Small intestine (tissue), 7 donors: ENCODE results near the gene USO1. TPM values are rescaled to one million over a fixed set of nuclear protein-coding genes. Genes with fewer than 3 reads are reported as not detected.

ENCODE experiments used
- DNase-seq, 2 donors: peaks; one replicate each; pipeline versions ENCODE4 v3.0.0 to v3.0.0-alpha.2; 2013
- FAIRE-seq: peaks from 2 replicates; lab custom pipeline; 2012; peaks lifted over from hg19 to GRCh38; lab: Jason Lieb, UNC
- H3K27ac ChIP-seq, 3 donors: one replicate each; pipeline ENCODE4 v1.5.1; 2013; ENCODE audit warnings: low read length in 2 of 3, mild to moderate bottlenecking in 2 of 3, control low read depth in 1 of 3, inconsistent platforms in 1 of 3, low read depth in 1 of 3, moderate library complexity in 1 of 3
- H3K27me3 ChIP-seq, 3 donors: one replicate each; pipeline ENCODE4 v1.6.1; 2013; ENCODE audit warnings: low read length in 3 of 3, inconsistent platforms in 1 of 3; ENCODE audit not compliant: control insufficient read depth in 3 of 3, insufficient read depth in 3 of 3
- H3K36me3 ChIP-seq, 3 donors: one replicate each; pipeline ENCODE4 v1.6.1; 2013; ENCODE audit warnings: low read length in 3 of 3, inconsistent platforms in 1 of 3, low read depth in 1 of 3, mild to moderate bottlenecking in 1 of 3, moderate library complexity in 1 of 3; ENCODE audit not compliant: control insufficient read depth in 3 of 3, insufficient read depth in 2 of 3
- H3K4me1 ChIP-seq, 3 donors: one replicate each; pipeline ENCODE4 v1.6.1; 2013; ENCODE audit warnings: low read length in 2 of 3, inconsistent platforms in 1 of 3, low read depth in 1 of 3, mild to moderate bottlenecking in 1 of 3, moderate library complexity in 1 of 3; ENCODE audit not compliant: control insufficient read depth in 3 of 3, insufficient read depth in 2 of 3
- H3K4me3 ChIP-seq, 3 donors: one replicate each; pipeline ENCODE4 v1.5.1; 2013; ENCODE audit warnings: low read length in 3 of 3, control low read depth in 1 of 3, inconsistent platforms in 1 of 3, low read depth in 1 of 3, mild to moderate bottlenecking in 1 of 3, moderate library complexity in 1 of 3
- H3K9me3 ChIP-seq, 2 donors: one replicate each; pipeline ENCODE4 v1.6.1; 2013; ENCODE audit warnings: low read depth in 1 of 2, low read length in 1 of 2; ENCODE audit not compliant: control insufficient read depth in 2 of 2, insufficient read depth in 1 of 2
- WGBS, 3 donors: extraction: QIAGEN DNeasy Blood & Tissue Kit; methylation state at CpG; one replicate each; pipeline ENCODE4 v1.1.7; 2013; 5-methylcytosine and 5-hydroxymethylcytosine counted together
- polyA plus RNA-seq, 4 donors: library from polyadenylated mRNA; stranded (reverse) in 3 of 4; unstranded in 1 of 4; fragments of 200-250 nt in 3 of 4; fragments of 120-200 nt in 1 of 4; gene quantifications; one replicate each; pipeline versions ENCODE4 v1.2.1 to v1.2.3, GENCODE V29; 2013
- donor health status: healthy with polysubstance abuse.
- donor health status: control.
- donor health status: control.
- donor health status: Bipolar disorder and iron deficiency.
- donor health status: healthy.

USO1 gene
- polyA plus RNA-seq, 4 donors: 26.5 to 83.9 (median 33.1) TPM

GRCh38 chr4:75821966-75822365 lies 97.6 kb downstream of the USO1 start:
- no peaks in the 10 kb centered on the region for H3K4me1 ChIP-seq
- DNase-seq (no peak), FAIRE-seq (no peak)
- no peaks in the 10 kb centered on the region for H3K36me3 ChIP-seq
- H3K27ac ChIP-seq: no peak overlapping the region
- no peaks in the 10 kb centered on the region for H3K27me3 ChIP-seq
- H3K4me3 ChIP-seq: no peak overlapping the region
- WGBS, 3 donors: 90 to 93% (median 91%) methylated on average over 5 of the region's 5 CpGs
- H3K9me3 ChIP-seq: no peaks in the 10 kb centered on the region

- FAIRE-seq: no peak
- H3K4me1 ChIP-seq: no peaks in the 10 kb centered on the region
- no peak for DNase-seq
- 87 to 89% (median 89%) methylated on average over 5 of the region's 5 CpGs for WGBS, 3 donors
- no peak overlapping the region for H3K4me3 ChIP-seq
- no peaks in the 10 kb centered on the region for H3K27me3 ChIP-seq
- no peaks in the 10 kb centered on the region for H3K9me3 ChIP-seq
- no peaks in the 10 kb centered on the region for H3K36me3 ChIP-seq
- no peak overlapping the region for H3K27ac ChIP-seq
Measured at GRCh38 chr4:75822416-75822815, 98.0 kb downstream of the USO1 start.

GRCh38 chr4:75823812-75824211 lies 99.4 kb downstream of the USO1 start:
- Histone ChIP-seq H3K4me1 (no peaks in the 10 kb centered on the region), H3K27ac (no peak overlapping the region), H3K9me3 (no peaks in the 10 kb centered on the region), H3K36me3 (no peaks in the 10 kb centered on the region), H3K4me3 (no peak overlapping the region), H3K27me3 (no peaks in the 10 kb centered on the region)
- FAIRE-seq (no peak), DNase-seq (no peak)
- WGBS, 3 donors: 49 to 62% (median 53%) methylated on average over 2 of the region's 2 CpGs

GRCh38 chr4:75830906-75831305 lies 106.5 kb downstream of the USO1 start:
- no peak overlapping the region for H3K4me3 ChIP-seq
- 50 to 85% (median 66%) methylated on average over 1 of the region's 1 CpG for WGBS, 3 donors
- peaks cover 0 to 3% of the 10 kb centered on the region in 2 donors for H3K9me3 ChIP-seq
- H3K27me3 ChIP-seq: no peaks in the 10 kb centered on the region
- no peak overlapping the region for H3K27ac ChIP-seq
- no peaks in the 10 kb centered on the region for H3K4me1 ChIP-seq
- no peaks in the 10 kb centered on the region for H3K36me3 ChIP-seq
- no peak for DNase-seq
- no peak for FAIRE-seq

- H3K27ac ChIP-seq: no peak overlapping the region
- WGBS, 3 donors: 81 to 88% (median 84%) methylated on average over 2 of the region's 2 CpGs
- H3K27me3 ChIP-seq: no peaks in the 10 kb centered on the region
- no peaks in the 10 kb centered on the region for H3K36me3 ChIP-seq
- DNase-seq (no peak), FAIRE-seq (no peak)
- H3K4me1 ChIP-seq: no peaks in the 10 kb centered on the region
- H3K9me3 ChIP-seq: peaks cover 0 to 3% of the 10 kb centered on the region in 2 donors
- H3K4me3 ChIP-seq: no peak overlapping the region
Measured at GRCh38 chr4:75831856-75832405, 107.6 kb downstream of the USO1 start.

GRCh38 chr4:75834095-75834771 lies 109.9 kb downstream of the USO1 start:
- no peak overlapping the region for H3K27ac ChIP-seq
- FAIRE-seq: no peak
- no peaks in the 10 kb centered on the region for H3K4me1 ChIP-seq
- DNase-seq: no peak
- H3K36me3 ChIP-seq: no peaks in the 10 kb centered on the region
- WGBS, 3 donors: 75 to 91% (median 76%) methylated on average over 1 of the region's 1 CpG
- H3K27me3 ChIP-seq: no peaks in the 10 kb centered on the region
- peaks cover 0 to 3% of the 10 kb centered on the region in 2 donors for H3K9me3 ChIP-seq
- no peak overlapping the region for H3K4me3 ChIP-seq

- no peak for FAIRE-seq
- WGBS, 3 donors: 85 to 89% (median 88%) methylated on average over 2 of the region's 2 CpGs
Measured at GRCh38 chr4:75834772-75835154, 110.4 kb downstream of the USO1 start.

GRCh38 chr4:75841641-75842520 lies 117.5 kb downstream of the USO1 start:
- 75 to 85% (median 83%) methylated on average over 8 of the region's 8 CpGs for WGBS, 3 donors
- no peak overlapping the region for H3K27ac ChIP-seq
- H3K36me3 ChIP-seq: no peaks in the 10 kb centered on the region
- DNase-seq: no peak
- no peaks in the 10 kb centered on the region for H3K9me3 ChIP-seq
- no peaks in the 10 kb centered on the region for H3K27me3 ChIP-seq
- no peak overlapping the region for H3K4me3 ChIP-seq
- peaks cover 0 to 9% (median 0%) of the 10 kb centered on the region in 3 donors for H3K4me1 ChIP-seq
- no peak for FAIRE-seq

More at GRCh38 chr4:75834772-75835154, 110.4 kb downstream of the USO1 start:
- DNase-seq: no peak
- Histone ChIP-seq H3K27me3 (no peaks in the 10 kb centered on the region), H3K27ac (no peak overlapping the region), H3K36me3 (no peaks in the 10 kb centered on the region), H3K9me3 (peaks cover 0 to 3% of the 10 kb centered on the region in 2 donors), H3K4me1 (no peaks in the 10 kb centered on the region), H3K4me3 (no peak overlapping the region)
